ENCODE results near the gene LAMB4.

The LAMB4 gene

DNA sequence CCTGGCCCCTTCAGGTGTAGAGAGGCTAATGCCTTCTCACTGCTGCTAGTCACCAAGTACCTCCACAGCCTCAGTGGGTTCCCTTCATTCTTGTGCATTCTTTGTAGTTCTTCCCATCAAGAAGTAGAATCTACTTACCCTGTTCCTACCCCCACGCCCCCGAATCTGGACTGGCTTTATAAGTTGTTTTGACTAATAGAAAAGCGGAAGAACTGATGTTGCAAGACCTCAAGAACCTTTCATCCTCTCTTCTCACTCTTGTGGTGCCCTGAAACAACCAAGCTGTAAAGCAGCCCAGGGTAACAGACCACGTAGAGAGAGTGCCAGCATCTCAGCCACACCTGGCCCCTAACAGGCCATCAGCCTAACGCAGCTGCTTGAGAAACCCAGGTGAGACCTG is 104.0 kb downstream of the LAMB4 start:
- no peak overlapping the region for H3K27ac ChIP-seq (replicated peaks)
- TF ChIP-seq, protein P1, sequence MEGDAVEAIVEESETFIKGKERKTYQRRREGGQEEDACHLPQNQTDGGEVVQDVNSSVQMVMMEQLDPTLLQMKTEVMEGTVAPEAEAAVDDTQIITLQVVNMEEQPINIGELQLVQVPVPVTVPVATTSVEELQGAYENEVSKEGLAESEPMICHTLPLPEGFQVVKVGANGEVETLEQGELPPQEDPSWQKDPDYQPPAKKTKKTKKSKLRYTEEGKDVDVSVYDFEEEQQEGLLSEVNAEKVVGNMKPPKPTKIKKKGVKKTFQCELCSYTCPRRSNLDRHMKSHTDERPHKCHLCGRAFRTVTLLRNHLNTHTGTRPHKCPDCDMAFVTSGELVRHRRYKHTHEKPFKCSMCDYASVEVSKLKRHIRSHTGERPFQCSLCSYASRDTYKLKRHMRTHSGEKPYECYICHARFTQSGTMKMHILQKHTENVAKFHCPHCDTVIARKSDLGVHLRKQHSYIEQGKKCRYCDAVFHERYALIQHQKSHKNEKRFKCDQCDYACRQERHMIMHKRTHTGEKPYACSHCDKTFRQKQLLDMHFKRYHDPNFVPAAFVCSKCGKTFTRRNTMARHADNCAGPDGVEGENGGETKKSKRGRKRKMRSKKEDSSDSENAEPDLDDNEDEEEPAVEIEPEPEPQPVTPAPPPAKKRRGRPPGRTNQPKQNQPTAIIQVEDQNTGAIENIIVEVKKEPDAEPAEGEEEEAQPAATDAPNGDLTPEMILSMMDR (IDR thresholded peaks at IDR 0.05; ENCODE audit: insufficient read depth, low read length), result no peak
- TF ChIP-seq SPI1 (IDR thresholded peaks at IDR 0.05; ENCODE audit: borderline replicate concordance, low read depth), result peak; percentile 20; the same call in 1 of the 2 replicates
- TF ChIP-seq POLR2AphosphoS5 (IDR thresholded peaks at IDR 0.05; ENCODE audit: low read depth), result no peak
- TF ChIP-seq GABPA (IDR thresholded peaks at IDR 0.05; ENCODE audit: low read depth), result no peak
- TF ChIP-seq, protein P2, sequence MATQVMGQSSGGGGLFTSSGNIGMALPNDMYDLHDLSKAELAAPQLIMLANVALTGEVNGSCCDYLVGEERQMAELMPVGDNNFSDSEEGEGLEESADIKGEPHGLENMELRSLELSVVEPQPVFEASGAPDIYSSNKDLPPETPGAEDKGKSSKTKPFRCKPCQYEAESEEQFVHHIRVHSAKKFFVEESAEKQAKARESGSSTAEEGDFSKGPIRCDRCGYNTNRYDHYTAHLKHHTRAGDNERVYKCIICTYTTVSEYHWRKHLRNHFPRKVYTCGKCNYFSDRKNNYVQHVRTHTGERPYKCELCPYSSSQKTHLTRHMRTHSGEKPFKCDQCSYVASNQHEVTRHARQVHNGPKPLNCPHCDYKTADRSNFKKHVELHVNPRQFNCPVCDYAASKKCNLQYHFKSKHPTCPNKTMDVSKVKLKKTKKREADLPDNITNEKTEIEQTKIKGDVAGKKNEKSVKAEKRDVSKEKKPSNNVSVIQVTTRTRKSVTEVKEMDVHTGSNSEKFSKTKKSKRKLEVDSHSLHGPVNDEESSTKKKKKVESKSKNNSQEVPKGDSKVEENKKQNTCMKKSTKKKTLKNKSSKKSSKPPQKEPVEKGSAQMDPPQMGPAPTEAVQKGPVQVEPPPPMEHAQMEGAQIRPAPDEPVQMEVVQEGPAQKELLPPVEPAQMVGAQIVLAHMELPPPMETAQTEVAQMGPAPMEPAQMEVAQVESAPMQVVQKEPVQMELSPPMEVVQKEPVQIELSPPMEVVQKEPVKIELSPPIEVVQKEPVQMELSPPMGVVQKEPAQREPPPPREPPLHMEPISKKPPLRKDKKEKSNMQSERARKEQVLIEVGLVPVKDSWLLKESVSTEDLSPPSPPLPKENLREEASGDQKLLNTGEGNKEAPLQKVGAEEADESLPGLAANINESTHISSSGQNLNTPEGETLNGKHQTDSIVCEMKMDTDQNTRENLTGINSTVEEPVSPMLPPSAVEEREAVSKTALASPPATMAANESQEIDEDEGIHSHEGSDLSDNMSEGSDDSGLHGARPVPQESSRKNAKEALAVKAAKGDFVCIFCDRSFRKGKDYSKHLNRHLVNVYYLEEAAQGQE (IDR thresholded peaks at IDR 0.05; ENCODE audit: insufficient replicate concordance, low read depth), result no peak
- H3K27me3 ChIP-seq (ENCODE audit: insufficient read depth, poor library complexity, severe bottlenecking), result peaks cover 10% of the 10 kb centered on the region
- no peak overlapping the region for H3K4me3 ChIP-seq (replicated peaks; ENCODE audit: insufficient read depth, low read length)
- DNase-seq (ENCODE audit: low read depth in 1 of 2, low spot score in 1 of 2), result peak in 1 of 2 experiments; percentile 61

DNA sequence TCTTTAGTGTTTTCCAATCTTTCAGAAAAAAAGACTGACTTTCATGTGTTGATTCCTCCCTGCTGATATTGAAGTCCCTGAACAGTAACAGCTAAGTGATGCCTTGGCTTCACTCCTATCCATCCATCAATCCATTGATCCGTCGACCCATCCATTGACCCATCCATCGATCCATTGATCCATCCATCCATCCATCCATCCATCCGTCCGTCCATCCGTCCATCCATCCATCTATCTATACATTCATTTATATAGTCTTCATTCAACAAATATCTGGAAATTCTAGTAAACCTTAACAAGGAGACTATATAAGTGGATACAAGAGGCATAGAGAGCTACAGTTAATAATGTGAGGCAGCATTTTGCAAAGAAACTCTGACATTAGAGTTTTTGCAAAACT is 105.6 kb downstream of the LAMB4 start:
- Histone ChIP-seq H3K27me3 (ENCODE audit: insufficient read depth, poor library complexity, severe bottlenecking) (peaks cover 7% of the 10 kb centered on the region), H3K27ac (replicated peaks) (no peak overlapping the region), H3K4me3 (replicated peaks; ENCODE audit: insufficient read depth, low read length) (no peak overlapping the region)
- no peak for DNase-seq (ENCODE audit: low read depth in 1 of 2, low spot score in 1 of 2)
- TF ChIP-seq POLR2AphosphoS5 (IDR thresholded peaks at IDR 0.05; ENCODE audit: low read depth), result no peak
- TF ChIP-seq, protein P1 (IDR thresholded peaks at IDR 0.05; ENCODE audit: insufficient read depth, low read length), result no peak
- TF ChIP-seq, protein P2 (IDR thresholded peaks at IDR 0.05; ENCODE audit: insufficient replicate concordance, low read depth), result no peak
- TF ChIP-seq GABPA (IDR thresholded peaks at IDR 0.05; ENCODE audit: low read depth), result no peak
- no peak for TF ChIP-seq SPI1 (IDR thresholded peaks at IDR 0.05; ENCODE audit: borderline replicate concordance, low read depth)

DNA sequence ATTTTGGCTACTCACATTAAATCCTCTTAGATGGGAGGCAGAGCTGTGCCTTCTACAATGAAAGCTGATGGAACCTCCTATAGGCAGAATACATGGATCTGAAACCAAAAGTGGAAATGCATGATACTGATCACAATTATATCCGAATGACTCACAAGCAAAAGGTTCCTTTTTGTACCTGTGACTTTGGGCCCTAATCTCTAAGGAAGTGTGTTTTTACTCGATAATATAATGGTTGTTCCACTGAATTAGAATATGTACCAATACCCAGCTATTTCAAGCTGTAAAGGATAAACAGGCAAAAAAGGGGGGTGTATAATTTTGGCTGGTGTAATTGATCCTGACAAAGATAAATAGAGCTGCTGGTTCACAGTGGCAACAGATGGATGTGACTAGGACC is 109.6 kb downstream of the LAMB4 start:
- Histone ChIP-seq H3K4me3 (replicated peaks; ENCODE audit: insufficient read depth, low read length) (no peak overlapping the region), H3K27me3 (ENCODE audit: insufficient read depth, poor library complexity, severe bottlenecking) (peaks cover 7% of the 10 kb centered on the region), H3K27ac (replicated peaks) (no peak overlapping the region)
- TF ChIP-seq GABPA (IDR thresholded peaks at IDR 0.05; ENCODE audit: low read depth) (no peak), POLR2AphosphoS5 (IDR thresholded peaks at IDR 0.05; ENCODE audit: low read depth) (no peak), SPI1 (IDR thresholded peaks at IDR 0.05; ENCODE audit: borderline replicate concordance, low read depth) (no peak)
- TF ChIP-seq, protein P2 (IDR thresholded peaks at IDR 0.05; ENCODE audit: insufficient replicate concordance, low read depth), result no peak
- TF ChIP-seq, protein P1 (IDR thresholded peaks at IDR 0.05; ENCODE audit: insufficient read depth, low read length), result no peak
- no peak for DNase-seq (ENCODE audit: low read depth in 1 of 2, low spot score in 1 of 2)
